Upper lobe of right lung (tissue), 1 donor: ENCODE measurements around the gene PRKAG3. TPM values are rescaled to one million over a fixed set of nuclear protein-coding genes. Genes with fewer than 3 reads are reported as not detected.

ENCODE experiments used
- ATAC-seq: fragments of 200-7000 bp; cut with Tn5 transposase; one replicate; pipeline ENCODE4 v1.9.1; 2020; ENCODE audit warnings: mild to moderate bottlenecking, moderate library complexity
- DNase-seq: peaks from one replicate; pipeline ENCODE4 v3.0.0-alpha.2; 2020
- H3K27ac ChIP-seq: fragments of 200-600 bp; one replicate; pipeline ENCODE4 v1.8.0; 2022
- H3K27me3 ChIP-seq: fragments of 200-600 bp; one replicate; pipeline ENCODE4 v1.8.0; 2022; ENCODE audit warnings: mild to moderate bottlenecking
- H3K36me3 ChIP-seq: fragments of 200-600 bp; one replicate; pipeline ENCODE4 v1.8.0; 2022
- H3K4me1 ChIP-seq: fragments of 200-600 bp; one replicate; pipeline ENCODE4 v1.8.0; 2022
- H3K4me3 ChIP-seq: fragments of 200-600 bp; one replicate; pipeline ENCODE4 v1.8.0; 2022; ENCODE audit warnings: mild to moderate bottlenecking
- H3K9me3 ChIP-seq: fragments of 200-600 bp; one replicate; pipeline ENCODE4 v1.8.0; 2022
- intact Hi-C: fragments of 100-400 bp; cut with DNase I; formaldehyde crosslinking; loops from one replicate; pipeline ENCODE4 v1.11.0; 2022
- total RNA-seq: library from RNA; stranded (reverse); fragmentation: NEBNext Ultra II Directional; extraction: Animal tissue kit (Norgen Biotek cat#: 25700); gene quantifications from one replicate; pipeline ENCODE4 v1.2.1, GENCODE V29; 2021
- TF ChIP-seq, protein P1 (sequence below): fragments of 200-600 bp; IDR thresholded peaks from one replicate; pipeline ENCODE4 v1.8.0; 2022; ENCODE audit warnings: antibody characterized with exemption
- donor health status: DM: no; HTN: yes; CAD: no; lungs with severe emphysema.

Gene PRKAG3
- total RNA-seq, 1 donor from 2014 or later, result not detected

DNA sequence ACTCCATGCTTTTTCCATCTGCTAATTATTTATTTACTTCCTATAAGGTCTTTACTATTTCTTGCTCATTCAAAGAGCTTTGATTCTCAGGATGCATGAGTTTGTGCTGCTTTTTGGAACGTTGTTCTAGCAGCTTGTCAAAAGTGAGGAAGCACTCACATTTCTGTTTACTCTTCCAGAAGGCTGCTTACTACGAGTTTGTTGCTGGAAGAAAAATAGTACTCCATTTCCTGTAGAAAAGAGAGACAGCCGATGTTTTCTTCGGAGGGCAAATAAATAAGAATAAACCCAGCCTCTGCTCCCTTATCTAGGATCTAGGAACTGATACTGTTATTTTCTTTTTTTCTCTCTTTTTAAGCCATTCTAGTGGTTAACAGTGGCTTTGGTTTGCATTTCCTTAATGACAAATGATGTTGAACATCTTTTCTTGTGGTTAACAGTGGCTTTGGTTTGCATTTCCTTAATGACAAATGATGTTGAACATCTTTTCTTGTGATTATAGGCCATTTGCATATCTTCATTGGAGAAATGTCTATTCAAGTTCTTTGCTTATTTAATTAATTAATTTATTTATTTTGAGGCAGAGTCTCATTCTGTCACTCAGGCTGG is 29.1 kb downstream of the PRKAG3 start:
- intact Hi-C loops, result no loop called here
- H3K36me3 ChIP-seq, result no peaks in the 10 kb centered on the region
- peak overlapping the region; percentile 20 for H3K27ac ChIP-seq
- no peak for ATAC-seq
- TF ChIP-seq, protein P1, sequence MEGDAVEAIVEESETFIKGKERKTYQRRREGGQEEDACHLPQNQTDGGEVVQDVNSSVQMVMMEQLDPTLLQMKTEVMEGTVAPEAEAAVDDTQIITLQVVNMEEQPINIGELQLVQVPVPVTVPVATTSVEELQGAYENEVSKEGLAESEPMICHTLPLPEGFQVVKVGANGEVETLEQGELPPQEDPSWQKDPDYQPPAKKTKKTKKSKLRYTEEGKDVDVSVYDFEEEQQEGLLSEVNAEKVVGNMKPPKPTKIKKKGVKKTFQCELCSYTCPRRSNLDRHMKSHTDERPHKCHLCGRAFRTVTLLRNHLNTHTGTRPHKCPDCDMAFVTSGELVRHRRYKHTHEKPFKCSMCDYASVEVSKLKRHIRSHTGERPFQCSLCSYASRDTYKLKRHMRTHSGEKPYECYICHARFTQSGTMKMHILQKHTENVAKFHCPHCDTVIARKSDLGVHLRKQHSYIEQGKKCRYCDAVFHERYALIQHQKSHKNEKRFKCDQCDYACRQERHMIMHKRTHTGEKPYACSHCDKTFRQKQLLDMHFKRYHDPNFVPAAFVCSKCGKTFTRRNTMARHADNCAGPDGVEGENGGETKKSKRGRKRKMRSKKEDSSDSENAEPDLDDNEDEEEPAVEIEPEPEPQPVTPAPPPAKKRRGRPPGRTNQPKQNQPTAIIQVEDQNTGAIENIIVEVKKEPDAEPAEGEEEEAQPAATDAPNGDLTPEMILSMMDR, result no peak
- no peaks in the 10 kb centered on the region for H3K9me3 ChIP-seq
- H3K27me3 ChIP-seq, result no peaks in the 10 kb centered on the region
- no peak for DNase-seq
- H3K4me3 ChIP-seq, result no peak overlapping the region
- peaks cover 34% of the 10 kb centered on the region for H3K4me1 ChIP-seq

GRCh38 chr2:218799990-218800389 is 31.6 kb downstream of the PRKAG3 start:
- H3K4me1 ChIP-seq, result peaks cover 11% of the 10 kb centered on the region
- H3K36me3 ChIP-seq, result no peaks in the 10 kb centered on the region
- H3K27ac ChIP-seq, result no peak overlapping the region
- no peak for ATAC-seq
- no peaks in the 10 kb centered on the region for H3K27me3 ChIP-seq
- intact Hi-C loops, result no loop called here
- TF ChIP-seq, protein P1, result no peak
- no peak overlapping the region for H3K4me3 ChIP-seq
- no peaks in the 10 kb centered on the region for H3K9me3 ChIP-seq
- no peak for DNase-seq

- TF ChIP-seq, protein P1, result no peak
- Histone ChIP-seq H3K9me3 (no peaks in the 10 kb centered on the region), H3K36me3 (no peaks in the 10 kb centered on the region), H3K27ac (no peak overlapping the region), H3K4me1 (peaks cover 11% of the 10 kb centered on the region), H3K4me3 (no peak overlapping the region), H3K27me3 (no peaks in the 10 kb centered on the region)
- DNase-seq (no peak), ATAC-seq (no peak)
- intact Hi-C loops, result no loop called here
Measured at GRCh38 chr2:218798767-218799504, 32.7 kb downstream of the PRKAG3 start.

DNA sequence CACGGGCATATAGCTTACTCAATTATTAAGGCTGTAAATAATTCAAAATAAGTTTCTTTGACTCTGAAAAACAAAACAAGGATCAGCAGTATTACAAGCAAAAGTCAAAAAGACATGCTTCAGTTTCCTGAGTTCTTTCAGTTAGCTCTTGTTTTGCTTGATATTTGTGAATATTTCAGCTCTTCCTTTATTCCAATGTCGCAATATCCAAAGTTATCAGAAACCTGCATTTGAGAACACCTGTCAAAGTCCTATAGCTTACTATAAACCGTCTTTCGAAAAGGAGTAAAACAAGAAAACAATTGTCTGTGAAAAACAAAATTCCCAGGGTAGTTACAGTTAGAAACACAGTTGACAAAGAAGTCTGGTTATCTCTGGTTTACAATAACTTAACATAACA is 34.9 kb downstream of the PRKAG3 start:
- Histone ChIP-seq H3K27ac (no peak overlapping the region), H3K4me1 (no peaks in the 10 kb centered on the region), H3K27me3 (no peaks in the 10 kb centered on the region), H3K9me3 (no peaks in the 10 kb centered on the region), H3K4me3 (no peak overlapping the region), H3K36me3 (no peaks in the 10 kb centered on the region)
- DNase-seq (no peak), ATAC-seq (no peak)
- intact Hi-C loops, result no loop called here
- TF ChIP-seq, protein P1, result no peak

- no peak for ATAC-seq
- Histone ChIP-seq H3K4me3 (no peak overlapping the region), H3K27me3 (no peaks in the 10 kb centered on the region)
Measured at GRCh38 chr2:218792433-218792832, 39.2 kb downstream of the PRKAG3 start.

More at GRCh38 chr2:218792433-218792832, 39.2 kb downstream of the PRKAG3 start:
- no peak for DNase-seq
- intact Hi-C loops, result no loop called here
- TF ChIP-seq, protein P1, result no peak
- H3K9me3 ChIP-seq, result no peaks in the 10 kb centered on the region
- no peaks in the 10 kb centered on the region for H3K36me3 ChIP-seq
- H3K4me1 ChIP-seq, result no peaks in the 10 kb centered on the region
- no peak overlapping the region for H3K27ac ChIP-seq
